ENCODE measurements around the gene PHEX.
A peak's percentile ranks its signal among the peaks of the same experiment; 100 is the strongest.

Gene PHEX

DNA sequence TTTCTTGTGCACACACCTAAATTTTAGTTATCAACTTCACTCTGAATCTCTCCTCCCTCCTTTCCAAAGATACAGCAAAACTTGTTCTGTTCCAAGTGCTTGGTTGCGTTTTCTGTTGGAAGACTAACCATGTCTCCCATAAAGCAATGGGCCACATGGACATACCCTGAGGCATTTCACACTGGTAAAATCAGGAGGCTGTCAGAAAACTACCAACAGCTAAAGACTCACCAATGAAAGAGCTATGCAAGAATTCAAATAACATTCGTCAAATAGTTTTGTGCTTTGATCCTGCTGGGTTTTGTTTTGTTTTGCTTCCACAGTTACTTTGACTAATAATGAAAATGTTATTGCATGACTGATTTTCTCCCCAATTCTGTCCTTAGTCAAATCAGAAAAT is 46.0 kb downstream of the PHEX start:
- no peak for DNase-seq (ENCODE audit: low read depth)

DNA sequence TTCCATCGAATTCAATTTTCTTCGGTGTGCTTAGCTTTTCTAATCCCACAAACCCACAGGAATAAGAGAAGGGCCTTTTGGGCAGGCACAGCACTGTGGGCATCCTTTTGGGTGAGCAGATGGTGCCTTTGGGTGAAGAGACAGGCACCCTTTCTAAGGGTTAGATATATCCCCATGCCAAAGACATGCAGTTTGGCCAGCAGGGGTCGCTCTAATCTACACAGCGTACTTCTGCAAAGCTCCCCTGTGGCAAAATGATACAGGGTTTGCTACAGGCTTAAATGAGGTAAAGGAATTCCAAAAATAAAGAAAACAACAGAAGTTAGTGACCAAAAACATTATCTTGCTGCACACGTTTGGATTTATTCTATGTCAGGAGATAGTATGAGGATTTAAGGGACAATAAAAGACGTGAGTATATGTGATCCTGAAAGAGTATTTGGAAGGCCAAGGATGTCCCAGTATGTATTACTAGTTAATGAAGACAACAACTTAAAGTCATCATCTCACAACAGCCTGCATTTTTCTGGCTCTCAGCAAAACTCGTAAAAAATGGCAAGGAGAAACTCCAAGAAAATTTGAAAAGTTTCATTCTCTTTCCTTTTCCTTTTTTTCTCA is 49.5 kb downstream of the PHEX start:
- H3K4me3 ChIP-seq (ENCODE audit: low read length) = no peak overlapping the region
- peak; percentile 71 for DNase-seq (ENCODE audit: low read depth)
- TF ChIP-seq CTCF (IDR thresholded peaks at IDR 0.05; ENCODE audit: insufficient read depth, low read depth, low read length, missing control alignments) = peak; percentile 76

More for the DNA sequence above, 46.0 kb downstream of the PHEX start:
- no peak for TF ChIP-seq CTCF (IDR thresholded peaks at IDR 0.05; ENCODE audit: insufficient read depth, low read depth, low read length, missing control alignments)
- H3K4me3 ChIP-seq (ENCODE audit: low read length) = no peak overlapping the region

GRCh38 chrX:22086003-22086402 is 53.9 kb downstream of the PHEX start:
- H3K4me3 ChIP-seq (ENCODE audit: low read length) = no peak overlapping the region
- no peak for DNase-seq (ENCODE audit: low read depth)
- TF ChIP-seq CTCF (IDR thresholded peaks at IDR 0.05; ENCODE audit: insufficient read depth, low read depth, low read length, missing control alignments) = no peak

DNA sequence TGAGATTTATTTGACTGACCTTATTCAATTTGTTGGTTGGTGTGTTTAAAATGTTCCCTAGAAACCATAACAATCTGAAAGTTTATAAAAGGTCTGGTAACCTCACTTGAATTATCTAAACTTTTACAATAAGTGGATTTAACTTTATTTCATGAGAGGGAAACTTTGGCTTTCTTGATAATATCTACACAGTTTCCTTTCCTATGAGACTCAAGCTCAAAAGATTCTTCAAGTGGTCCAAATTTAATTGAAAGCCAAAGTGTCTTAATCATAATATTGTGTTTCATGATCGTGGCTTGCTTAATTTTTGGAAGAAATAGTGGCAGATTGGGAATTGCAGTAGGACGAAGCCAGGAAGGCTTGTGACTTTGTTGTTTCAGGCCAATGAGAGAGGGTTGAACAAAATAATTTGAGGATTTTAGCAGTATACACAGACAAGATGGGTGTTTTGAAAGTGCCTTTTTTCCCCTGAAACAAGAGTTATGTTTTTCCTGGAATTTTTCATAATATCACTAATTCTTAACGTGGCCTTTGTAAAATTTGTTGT is 55.0 kb downstream of the PHEX start:
- TF ChIP-seq CTCF (IDR thresholded peaks at IDR 0.05; ENCODE audit: insufficient read depth, low read depth, low read length, missing control alignments) = no peak
- H3K4me3 ChIP-seq (ENCODE audit: low read length) = no peak overlapping the region
- DNase-seq (ENCODE audit: low read depth) = no peak

DNA sequence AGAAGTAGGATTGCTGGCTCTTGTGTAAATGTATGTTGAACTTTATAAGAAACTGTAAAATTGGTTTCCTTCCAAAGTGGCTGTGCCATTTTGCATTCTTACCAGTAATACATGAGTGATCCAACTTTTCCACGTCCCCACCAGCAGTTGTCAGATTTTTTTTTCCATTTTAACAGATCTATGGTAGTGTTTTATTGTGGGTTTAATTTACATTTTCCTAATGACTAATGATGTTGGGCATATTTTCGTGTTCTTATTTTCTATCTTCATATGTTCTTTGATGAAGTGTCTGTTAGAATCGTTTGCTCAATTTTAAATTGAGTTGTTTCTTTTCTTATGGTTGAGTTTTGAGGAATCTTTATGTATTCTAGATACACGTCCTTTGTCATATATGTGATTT is 56.2 kb downstream of the PHEX start:
- H3K4me3 ChIP-seq (ENCODE audit: low read length) = no peak overlapping the region
- no peak for DNase-seq (ENCODE audit: low read depth)
- TF ChIP-seq CTCF (IDR thresholded peaks at IDR 0.05; ENCODE audit: insufficient read depth, low read depth, low read length, missing control alignments) = no peak

GRCh38 chrX:22090181-22090580 is 58.1 kb downstream of the PHEX start:
- no peak for TF ChIP-seq CTCF (IDR thresholded peaks at IDR 0.05; ENCODE audit: insufficient read depth, low read depth, low read length, missing control alignments)
- no peak overlapping the region for H3K4me3 ChIP-seq (ENCODE audit: low read length)
- no peak for DNase-seq (ENCODE audit: low read depth)

GRCh38 chrX:22093550-22093949 is 61.4 kb downstream of the PHEX start:
- no peak for TF ChIP-seq CTCF (IDR thresholded peaks at IDR 0.05; ENCODE audit: insufficient read depth, low read depth, low read length, missing control alignments)
- no peak overlapping the region for H3K4me3 ChIP-seq (ENCODE audit: low read length)
- DNase-seq (ENCODE audit: low read depth) = no peak
